ENCODE measurements around the gene FLACC1.

Gene FLACC1

GRCh38 chr2:201327678-201328077 lies 29.5 kb downstream of the FLACC1 start:
- Histone ChIP-seq H2AK5ac (ENCODE audit: low read length, severe bottlenecking) (no peak overlapping the region), H3K27me3 (ENCODE audit: control insufficient read depth in 1 of 2, insufficient read depth in 1 of 2, low read length in 2 of 2) (no peaks in the 10 kb centered on the region), H3K36me3 (ENCODE audit: control insufficient read depth in 1 of 2, insufficient read depth in 2 of 2, low read depth in 1 of 2, low read length in 2 of 2) (peaks cover 0 to 6% of the 10 kb centered on the region in 2 experiments), H4K8ac (ENCODE audit: low read length) (no peak overlapping the region), H3K4ac (ENCODE audit: low read depth in 1 of 2, low read length in 2 of 2) (no peak overlapping the region), H3K4me1 (ENCODE audit: control insufficient read depth, insufficient read depth, low read depth, low read length) (no peaks in the 10 kb centered on the region), H3K9ac (ENCODE audit: low read length) (no peak overlapping the region), H3K27ac (ENCODE audit: low read length, poor library complexity, severe bottlenecking) (no peak overlapping the region), H3K18ac (ENCODE audit: low read depth in 1 of 2, low read length in 2 of 2) (no peak overlapping the region), H4K91ac (ENCODE audit: low read length) (no peak overlapping the region), H3K4me2 (ENCODE audit: low read length, poor library complexity, severe bottlenecking) (no peak overlapping the region), H3K14ac (ENCODE audit: low read length in 2 of 2) (no peak overlapping the region), H3K4me3 (ENCODE audit: insufficient read depth in 1 of 2, low read depth in 1 of 2, low read length in 2 of 2) (no peak overlapping the region), H3K23ac (ENCODE audit: low read length in 2 of 2) (no peak overlapping the region), H3K79me1 (replicated peaks; ENCODE audit: low read length, poor library complexity, severe bottlenecking) (no peaks in the 10 kb centered on the region), H2AFZ (ENCODE audit: low read depth, low read length) (no peak overlapping the region), H2BK5ac (ENCODE audit: low read depth, low read length, poor library complexity, severe bottlenecking) (no peak overlapping the region), H3K9me3 (ENCODE audit: control insufficient read depth, low read length) (peaks cover 43% of the 10 kb centered on the region), H2BK12ac (ENCODE audit: low read length in 2 of 2) (no peak overlapping the region), H2BK120ac (ENCODE audit: low read depth, low read length) (no peak overlapping the region), H2BK15ac (ENCODE audit: low read depth, poor library complexity, severe bottlenecking) (no peak overlapping the region)
- DNase-seq: no peak
- WGBS: 60% methylated on average over 1 of the region's 3 CpGs

- Histone ChIP-seq H3K36me3 (ENCODE audit: control insufficient read depth in 1 of 2, insufficient read depth in 2 of 2, low read depth in 1 of 2, low read length in 2 of 2) (peaks cover 8 to 11% of the 10 kb centered on the region in 2 experiments), H2BK120ac (ENCODE audit: low read depth, low read length) (no peak overlapping the region), H2BK15ac (ENCODE audit: low read depth, poor library complexity, severe bottlenecking) (no peak overlapping the region), H2AK5ac (ENCODE audit: low read length, severe bottlenecking) (no peak overlapping the region), H3K4ac (ENCODE audit: low read depth in 1 of 2, low read length in 2 of 2) (no peak overlapping the region), H3K23ac (ENCODE audit: low read length in 2 of 2) (no peak overlapping the region), H3K14ac (ENCODE audit: low read length in 2 of 2) (no peak overlapping the region), H3K27ac (ENCODE audit: low read length, poor library complexity, severe bottlenecking) (no peak overlapping the region), H4K8ac (ENCODE audit: low read length) (no peak overlapping the region), H3K27me3 (ENCODE audit: control insufficient read depth in 1 of 2, insufficient read depth in 1 of 2, low read length in 2 of 2) (no peaks in the 10 kb centered on the region), H3K4me1 (ENCODE audit: control insufficient read depth, insufficient read depth, low read depth, low read length) (peaks cover 4% of the 10 kb centered on the region), H3K9ac (ENCODE audit: low read length) (no peak overlapping the region), H3K79me1 (replicated peaks; ENCODE audit: low read length, poor library complexity, severe bottlenecking) (no peaks in the 10 kb centered on the region), H4K91ac (ENCODE audit: low read length) (no peak overlapping the region), H2BK5ac (ENCODE audit: low read depth, low read length, poor library complexity, severe bottlenecking) (no peak overlapping the region), H2BK12ac (ENCODE audit: low read length in 2 of 2) (no peak overlapping the region), H2AFZ (ENCODE audit: low read depth, low read length) (no peak overlapping the region), H3K9me3 (ENCODE audit: control insufficient read depth, low read length) (peaks cover 53% of the 10 kb centered on the region), H3K18ac (ENCODE audit: low read depth in 1 of 2, low read length in 2 of 2) (no peak overlapping the region), H3K4me3 (ENCODE audit: insufficient read depth in 1 of 2, low read depth in 1 of 2, low read length in 2 of 2) (no peak overlapping the region), H3K4me2 (ENCODE audit: low read length, poor library complexity, severe bottlenecking) (no peak overlapping the region)
- no peak for DNase-seq
Observed at GRCh38 chr2:201322772-201323171, 34.4 kb downstream of the FLACC1 start.

GRCh38 chr2:201320701-201321100 lies 36.4 kb downstream of the FLACC1 start:
- H4K8ac ChIP-seq (ENCODE audit: low read length): no peak overlapping the region
- H3K9me3 ChIP-seq (ENCODE audit: control insufficient read depth, low read length): peaks cover 43% of the 10 kb centered on the region
- no peak overlapping the region for H3K4ac ChIP-seq (ENCODE audit: low read depth in 1 of 2, low read length in 2 of 2)
- WGBS: 89% methylated on average over 4 of the region's 4 CpGs
- DNase-seq: no peak
- no peak overlapping the region for H2AK5ac ChIP-seq (ENCODE audit: low read length, severe bottlenecking)
- no peak overlapping the region for H3K27ac ChIP-seq (ENCODE audit: low read length, poor library complexity, severe bottlenecking)
- no peak overlapping the region for H3K23ac ChIP-seq (ENCODE audit: low read length in 2 of 2)
- no peak overlapping the region for H3K4me3 ChIP-seq (ENCODE audit: insufficient read depth in 1 of 2, low read depth in 1 of 2, low read length in 2 of 2)
- no peak overlapping the region for H4K91ac ChIP-seq (ENCODE audit: low read length)
- H2BK12ac ChIP-seq (ENCODE audit: low read length in 2 of 2): no peak overlapping the region
- H3K9ac ChIP-seq (ENCODE audit: low read length): no peak overlapping the region
- peaks cover 8 to 11% of the 10 kb centered on the region in 2 experiments for H3K36me3 ChIP-seq (ENCODE audit: control insufficient read depth in 1 of 2, insufficient read depth in 2 of 2, low read depth in 1 of 2, low read length in 2 of 2)
- no peak overlapping the region for H2BK120ac ChIP-seq (ENCODE audit: low read depth, low read length)
- H3K4me2 ChIP-seq (ENCODE audit: low read length, poor library complexity, severe bottlenecking): no peak overlapping the region
- H3K79me1 ChIP-seq (replicated peaks; ENCODE audit: low read length, poor library complexity, severe bottlenecking): no peaks in the 10 kb centered on the region
- no peaks in the 10 kb centered on the region for H3K27me3 ChIP-seq (ENCODE audit: control insufficient read depth in 1 of 2, insufficient read depth in 1 of 2, low read length in 2 of 2)
- H2AFZ ChIP-seq (ENCODE audit: low read depth, low read length): no peak overlapping the region
- no peak overlapping the region for H2BK5ac ChIP-seq (ENCODE audit: low read depth, low read length, poor library complexity, severe bottlenecking)
- H3K18ac ChIP-seq (ENCODE audit: low read depth in 1 of 2, low read length in 2 of 2): no peak overlapping the region
- no peak overlapping the region for H3K14ac ChIP-seq (ENCODE audit: low read length in 2 of 2)
- H3K4me1 ChIP-seq (ENCODE audit: control insufficient read depth, insufficient read depth, low read depth, low read length): peaks cover 4% of the 10 kb centered on the region
- H2BK15ac ChIP-seq (ENCODE audit: low read depth, poor library complexity, severe bottlenecking): no peak overlapping the region

- Histone ChIP-seq H3K27ac (ENCODE audit: low read length, poor library complexity, severe bottlenecking) (no peak overlapping the region), H3K4me3 (ENCODE audit: insufficient read depth in 1 of 2, low read depth in 1 of 2, low read length in 2 of 2) (no peak overlapping the region), H3K9me3 (ENCODE audit: control insufficient read depth, low read length) (peaks cover 38% of the 10 kb centered on the region), H3K14ac (ENCODE audit: low read length in 2 of 2) (peak overlapping the region in 1 of 2 experiments; percentile 18), H3K4ac (ENCODE audit: low read depth in 1 of 2, low read length in 2 of 2) (no peak overlapping the region), H4K8ac (ENCODE audit: low read length) (no peak overlapping the region), H2AK5ac (ENCODE audit: low read length, severe bottlenecking) (no peak overlapping the region), H2BK120ac (ENCODE audit: low read depth, low read length) (no peak overlapping the region), H2AFZ (ENCODE audit: low read depth, low read length) (no peak overlapping the region), H3K27me3 (ENCODE audit: control insufficient read depth in 1 of 2, insufficient read depth in 1 of 2, low read length in 2 of 2) (no peaks in the 10 kb centered on the region), H4K91ac (ENCODE audit: low read length) (no peak overlapping the region), H3K23ac (ENCODE audit: low read length in 2 of 2) (no peak overlapping the region), H3K4me2 (ENCODE audit: low read length, poor library complexity, severe bottlenecking) (no peak overlapping the region), H3K9ac (ENCODE audit: low read length) (no peak overlapping the region), H2BK15ac (ENCODE audit: low read depth, poor library complexity, severe bottlenecking) (no peak overlapping the region), H3K4me1 (ENCODE audit: control insufficient read depth, insufficient read depth, low read depth, low read length) (peaks cover 4% of the 10 kb centered on the region), H2BK12ac (ENCODE audit: low read length in 2 of 2) (no peak overlapping the region), H3K79me1 (replicated peaks; ENCODE audit: low read length, poor library complexity, severe bottlenecking) (no peaks in the 10 kb centered on the region), H3K36me3 (ENCODE audit: control insufficient read depth in 1 of 2, insufficient read depth in 2 of 2, low read depth in 1 of 2, low read length in 2 of 2) (peaks cover 8 to 11% of the 10 kb centered on the region in 2 experiments), H2BK5ac (ENCODE audit: low read depth, low read length, poor library complexity, severe bottlenecking) (no peak overlapping the region), H3K18ac (ENCODE audit: low read depth in 1 of 2, low read length in 2 of 2) (no peak overlapping the region)
- no peak for DNase-seq
- WGBS: over 99% methylated on average over 4 of the region's 4 CpGs
Observed at GRCh38 chr2:201320257-201320656, 36.9 kb downstream of the FLACC1 start.

Measured in mesenchymal stem cell (in vitro differentiated cells and primary cell).